ENCODE measurements around the gene ACVR1B. TPM values are rescaled to one million over a fixed set of nuclear protein-coding genes. Genes with fewer than 3 reads are reported as not detected.

ACVR1B gene
- total RNA-seq, 1 donor from 2014 or later: 34.9 TPM

DNA sequence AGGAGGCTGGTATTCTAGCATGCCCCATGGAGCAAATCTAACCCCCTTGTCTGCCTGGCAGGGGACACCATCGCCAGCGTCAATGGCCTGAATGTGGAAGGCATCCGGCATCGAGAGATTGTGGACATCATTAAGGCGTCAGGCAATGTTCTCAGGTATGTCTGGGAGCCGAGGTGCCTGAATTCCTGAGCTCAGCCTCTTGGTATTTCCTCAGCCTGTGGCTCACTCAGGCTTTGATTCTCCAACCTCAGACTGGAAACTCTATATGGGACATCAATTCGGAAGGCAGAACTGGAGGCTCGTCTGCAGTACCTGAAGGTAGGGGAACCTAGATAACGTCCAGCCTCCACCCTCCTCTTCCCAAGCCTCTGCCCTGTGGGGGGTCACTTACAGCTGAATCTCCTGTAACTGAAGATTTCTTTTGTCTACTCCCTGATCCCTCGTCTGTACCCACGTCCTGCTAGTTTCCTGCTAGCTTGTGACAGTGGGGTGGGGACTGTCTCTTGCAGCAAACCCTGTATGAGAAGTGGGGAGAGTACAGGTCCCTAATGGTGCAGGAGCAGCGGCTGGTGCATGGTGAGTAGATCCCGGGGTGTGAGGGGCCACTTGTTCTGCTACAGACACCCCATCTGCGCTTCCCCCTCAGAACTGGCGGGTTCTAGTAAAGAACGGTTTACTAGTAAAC lies 62.3 kb downstream of the ACVR1B start:
- intact Hi-C loops (cut with DNase I): no loop called here
- DNase-seq: no peak
- Histone ChIP-seq H3K36me3 (peaks cover 47% of the 10 kb centered on the region), H3K27ac (no peak overlapping the region), H3K27me3 (ENCODE audit: low read depth) (no peaks in the 10 kb centered on the region), H3K4me1 (peaks cover 23% of the 10 kb centered on the region), H3K9me3 (no peaks in the 10 kb centered on the region), H3K4me3 (no peak overlapping the region)
- ATAC-seq: no peak
- TF ChIP-seq, protein P1, sequence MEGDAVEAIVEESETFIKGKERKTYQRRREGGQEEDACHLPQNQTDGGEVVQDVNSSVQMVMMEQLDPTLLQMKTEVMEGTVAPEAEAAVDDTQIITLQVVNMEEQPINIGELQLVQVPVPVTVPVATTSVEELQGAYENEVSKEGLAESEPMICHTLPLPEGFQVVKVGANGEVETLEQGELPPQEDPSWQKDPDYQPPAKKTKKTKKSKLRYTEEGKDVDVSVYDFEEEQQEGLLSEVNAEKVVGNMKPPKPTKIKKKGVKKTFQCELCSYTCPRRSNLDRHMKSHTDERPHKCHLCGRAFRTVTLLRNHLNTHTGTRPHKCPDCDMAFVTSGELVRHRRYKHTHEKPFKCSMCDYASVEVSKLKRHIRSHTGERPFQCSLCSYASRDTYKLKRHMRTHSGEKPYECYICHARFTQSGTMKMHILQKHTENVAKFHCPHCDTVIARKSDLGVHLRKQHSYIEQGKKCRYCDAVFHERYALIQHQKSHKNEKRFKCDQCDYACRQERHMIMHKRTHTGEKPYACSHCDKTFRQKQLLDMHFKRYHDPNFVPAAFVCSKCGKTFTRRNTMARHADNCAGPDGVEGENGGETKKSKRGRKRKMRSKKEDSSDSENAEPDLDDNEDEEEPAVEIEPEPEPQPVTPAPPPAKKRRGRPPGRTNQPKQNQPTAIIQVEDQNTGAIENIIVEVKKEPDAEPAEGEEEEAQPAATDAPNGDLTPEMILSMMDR (IDR thresholded peaks at IDR 0.05): no peak

DNA sequence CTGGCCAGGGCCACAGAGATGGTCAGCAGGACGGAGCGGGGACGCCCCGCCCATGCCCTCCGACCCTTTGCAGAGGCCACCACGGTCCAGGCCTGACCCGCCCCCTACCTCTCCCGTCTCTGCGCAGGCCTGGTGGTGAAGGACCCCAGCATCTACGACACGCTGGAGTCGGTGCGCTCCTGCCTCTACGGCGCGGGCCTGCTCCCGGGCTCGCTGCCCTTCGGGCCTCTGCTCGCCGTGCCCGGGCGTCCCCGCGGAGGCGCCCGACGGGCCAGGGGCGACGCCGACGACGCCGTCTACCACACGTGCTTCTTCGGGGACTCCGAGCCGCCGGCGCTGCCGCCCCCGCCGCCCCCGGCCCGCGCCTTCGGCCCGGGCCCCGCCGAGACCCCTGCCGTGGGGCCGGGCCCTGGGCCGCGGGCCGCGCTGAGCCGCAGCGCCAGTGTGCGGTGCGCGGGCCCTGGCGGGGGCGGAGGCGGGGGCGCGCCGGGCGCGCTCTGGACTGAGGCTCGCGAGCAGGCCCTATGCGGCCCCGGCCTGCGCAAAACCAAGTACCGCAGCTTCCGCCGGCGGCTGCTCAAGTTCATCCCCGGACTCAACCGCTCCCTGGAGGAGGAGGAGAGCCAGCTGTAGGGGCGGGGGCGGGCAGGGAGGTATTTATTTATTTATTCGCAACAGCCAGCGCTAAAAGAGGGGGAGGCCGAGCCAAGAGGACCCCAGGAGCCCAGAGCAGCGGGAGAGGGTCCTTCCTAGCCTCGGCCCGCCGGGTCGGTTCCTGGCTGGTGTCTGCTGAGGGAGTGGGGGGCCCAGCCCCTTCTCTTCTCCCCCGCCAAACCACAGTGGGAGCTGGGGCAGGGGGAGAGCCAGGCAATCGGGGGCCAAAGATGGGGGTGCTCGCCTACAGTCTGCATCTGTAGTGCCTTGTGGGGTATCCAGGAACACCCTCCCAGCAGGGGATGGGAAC lies 63.4 kb downstream of the ACVR1B start:
- TF ChIP-seq, protein P1 (IDR thresholded peaks at IDR 0.05): no peak
- H3K36me3 ChIP-seq: peaks cover 47% of the 10 kb centered on the region
- intact Hi-C loops (cut with DNase I): no loop called here
- DNase-seq (no peak), ATAC-seq (no peak)
- peaks cover 21% of the 10 kb centered on the region for H3K4me1 ChIP-seq
- H3K27ac ChIP-seq: no peak overlapping the region
- no peaks in the 10 kb centered on the region for H3K9me3 ChIP-seq
- no peaks in the 10 kb centered on the region for H3K27me3 ChIP-seq (ENCODE audit: low read depth)
- no peak overlapping the region for H3K4me3 ChIP-seq

DNA sequence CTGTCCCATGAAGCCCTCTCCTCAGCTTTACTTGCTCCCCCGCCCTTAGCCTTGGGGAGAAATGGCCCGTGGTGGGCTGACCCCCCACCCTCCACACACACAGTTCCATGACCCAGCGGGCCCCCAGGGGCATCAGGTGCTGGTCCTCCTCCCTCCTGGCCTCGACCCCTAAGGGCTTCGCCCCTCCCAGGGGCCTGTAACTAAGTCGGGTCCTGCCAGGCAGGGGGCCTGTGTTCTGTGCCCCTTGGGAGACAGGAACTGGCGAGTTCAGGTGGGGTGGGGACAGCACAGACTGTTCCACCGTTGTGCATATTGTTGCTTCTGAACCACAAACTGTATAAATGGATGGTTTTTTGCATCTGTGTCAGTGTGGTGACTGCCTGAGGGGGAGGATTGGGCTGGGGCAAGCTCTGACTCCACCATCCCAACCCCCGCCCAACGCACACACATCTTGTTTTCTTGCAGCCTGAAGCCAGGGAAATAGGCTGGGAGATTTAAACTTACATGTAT lies 64.1 kb downstream of the ACVR1B start:
- no peak overlapping the region for H3K27ac ChIP-seq
- peaks cover 18% of the 10 kb centered on the region for H3K4me1 ChIP-seq
- no peak for DNase-seq
- H3K9me3 ChIP-seq: no peaks in the 10 kb centered on the region
- TF ChIP-seq, protein P1 (IDR thresholded peaks at IDR 0.05): no peak
- H3K36me3 ChIP-seq: peaks cover 45% of the 10 kb centered on the region
- H3K4me3 ChIP-seq: no peak overlapping the region
- ATAC-seq: no peak
- intact Hi-C loops (cut with DNase I): no loop called here
- no peaks in the 10 kb centered on the region for H3K27me3 ChIP-seq (ENCODE audit: low read depth)

DNA sequence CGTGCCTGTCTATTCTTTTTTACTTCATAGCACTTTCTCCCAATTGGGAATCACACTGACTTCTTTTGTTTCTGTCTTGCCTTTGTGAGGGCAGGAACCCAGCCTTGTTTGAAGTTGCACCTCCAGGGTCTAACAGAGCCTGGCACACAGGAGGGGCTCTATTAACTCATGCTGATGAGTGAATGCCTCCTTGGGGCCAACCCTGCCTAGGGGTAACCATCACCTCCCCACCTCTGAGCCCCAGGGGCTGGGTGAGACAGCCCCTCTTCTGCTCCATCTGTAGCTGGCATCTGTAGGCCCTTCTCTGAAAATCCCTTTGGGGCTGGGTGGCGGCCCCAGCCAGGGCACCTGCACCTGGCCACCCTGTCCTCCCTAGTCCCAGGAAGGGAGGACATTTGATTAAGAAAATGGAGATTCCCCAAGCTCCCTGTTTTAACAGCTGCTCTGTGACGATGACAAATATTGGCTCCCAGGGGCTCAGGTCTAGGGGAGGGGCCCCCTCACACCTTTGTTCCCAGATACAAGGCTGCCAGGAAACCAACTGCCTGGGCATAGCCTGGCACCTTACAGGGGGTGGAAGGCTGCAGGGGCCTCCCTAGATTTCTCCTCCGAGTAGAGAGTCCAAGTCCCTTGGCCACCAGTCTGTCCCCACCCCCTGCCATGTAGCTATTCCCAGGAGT lies 67.1 kb downstream of the ACVR1B start:
- TF ChIP-seq, protein P1 (IDR thresholded peaks at IDR 0.05): no peak
- H3K4me1 ChIP-seq: peaks cover 21% of the 10 kb centered on the region
- H3K27me3 ChIP-seq (ENCODE audit: low read depth): no peaks in the 10 kb centered on the region
- H3K4me3 ChIP-seq: no peak overlapping the region
- no peaks in the 10 kb centered on the region for H3K9me3 ChIP-seq
- intact Hi-C loops (cut with DNase I): no loop called here
- DNase-seq (no peak), ATAC-seq (no peak)
- H3K27ac ChIP-seq: no peak overlapping the region
- peaks cover 19% of the 10 kb centered on the region for H3K36me3 ChIP-seq

DNA sequence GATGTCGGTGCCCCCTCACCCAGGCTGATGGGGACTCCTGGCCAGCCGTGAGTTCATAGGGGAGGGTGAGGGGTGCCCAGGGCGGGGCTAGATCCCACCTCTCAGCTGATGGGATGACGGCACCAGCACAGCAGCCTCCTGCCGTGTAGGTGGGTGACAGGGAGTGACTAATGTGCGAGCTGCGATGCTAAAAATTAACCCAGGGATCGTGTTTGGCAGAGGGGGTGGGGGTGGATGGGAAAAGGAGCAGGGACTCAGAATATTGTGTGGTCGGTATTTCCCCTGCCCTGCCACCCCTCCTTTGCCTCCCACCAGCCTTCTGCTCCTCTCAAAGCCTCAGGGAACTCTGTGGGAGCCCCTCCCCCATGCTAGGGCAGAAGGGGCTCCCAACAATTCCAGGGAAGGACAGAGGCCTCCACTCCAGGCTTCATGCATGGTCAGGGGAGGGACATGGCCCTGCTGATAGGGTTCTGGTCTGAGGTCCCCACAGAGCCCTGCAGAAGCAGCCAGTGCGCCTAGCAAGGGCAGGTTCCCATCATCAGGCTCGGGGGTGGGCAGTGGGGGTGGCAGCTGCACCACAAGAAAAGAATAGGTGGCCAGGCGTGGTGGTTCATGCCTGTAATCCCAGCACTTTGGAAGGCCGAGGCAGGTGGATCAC lies 67.7 kb downstream of the ACVR1B start:
- H3K4me1 ChIP-seq: peaks cover 26% of the 10 kb centered on the region
- H3K27me3 ChIP-seq (ENCODE audit: low read depth): no peaks in the 10 kb centered on the region
- no peak for ATAC-seq
- TF ChIP-seq, protein P1 (IDR thresholded peaks at IDR 0.05): no peak
- H3K36me3 ChIP-seq: peaks cover 12% of the 10 kb centered on the region
- no peak overlapping the region for H3K27ac ChIP-seq
- intact Hi-C loops (cut with DNase I): no loop called here
- no peaks in the 10 kb centered on the region for H3K9me3 ChIP-seq
- no peak for DNase-seq
- H3K4me3 ChIP-seq: no peak overlapping the region
